ENCODE measurements around the gene LHPP.

DNA sequence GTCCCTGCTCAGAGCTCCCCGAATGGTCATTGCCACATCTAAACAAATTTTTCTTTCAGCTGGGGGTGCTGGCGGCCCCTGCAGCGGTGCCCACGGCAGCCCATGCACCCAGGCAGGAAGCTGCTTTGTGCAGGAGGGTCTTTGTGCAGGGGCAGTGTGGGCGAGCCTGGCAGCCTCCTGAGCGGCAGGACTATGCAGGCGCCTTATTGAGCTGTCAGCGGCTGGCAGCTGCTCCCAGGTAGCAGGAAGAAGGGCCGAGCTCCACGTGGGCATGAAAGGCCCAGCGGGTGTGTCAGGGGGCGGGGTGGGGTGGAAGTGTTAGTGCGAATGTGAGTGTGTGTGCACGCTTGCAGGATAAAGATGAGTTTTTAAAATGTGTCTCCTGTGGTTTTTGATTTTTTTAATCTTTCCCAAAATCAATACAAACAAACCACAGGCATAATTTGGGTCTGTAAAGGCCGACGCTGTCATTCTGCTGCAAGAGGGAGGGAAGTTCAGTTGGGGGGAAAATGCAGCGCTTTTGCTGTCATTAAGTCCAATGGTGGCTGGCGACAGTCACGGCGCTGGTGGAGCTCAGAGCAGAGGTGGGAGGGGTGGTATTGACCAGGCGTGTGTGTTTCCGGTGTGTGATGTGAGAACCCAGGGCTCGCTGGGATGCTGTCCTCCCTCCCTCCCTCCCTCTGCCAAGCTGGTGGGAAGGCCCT is 83.9 kb downstream of the LHPP start:
- TF ChIP-seq, protein P1, sequence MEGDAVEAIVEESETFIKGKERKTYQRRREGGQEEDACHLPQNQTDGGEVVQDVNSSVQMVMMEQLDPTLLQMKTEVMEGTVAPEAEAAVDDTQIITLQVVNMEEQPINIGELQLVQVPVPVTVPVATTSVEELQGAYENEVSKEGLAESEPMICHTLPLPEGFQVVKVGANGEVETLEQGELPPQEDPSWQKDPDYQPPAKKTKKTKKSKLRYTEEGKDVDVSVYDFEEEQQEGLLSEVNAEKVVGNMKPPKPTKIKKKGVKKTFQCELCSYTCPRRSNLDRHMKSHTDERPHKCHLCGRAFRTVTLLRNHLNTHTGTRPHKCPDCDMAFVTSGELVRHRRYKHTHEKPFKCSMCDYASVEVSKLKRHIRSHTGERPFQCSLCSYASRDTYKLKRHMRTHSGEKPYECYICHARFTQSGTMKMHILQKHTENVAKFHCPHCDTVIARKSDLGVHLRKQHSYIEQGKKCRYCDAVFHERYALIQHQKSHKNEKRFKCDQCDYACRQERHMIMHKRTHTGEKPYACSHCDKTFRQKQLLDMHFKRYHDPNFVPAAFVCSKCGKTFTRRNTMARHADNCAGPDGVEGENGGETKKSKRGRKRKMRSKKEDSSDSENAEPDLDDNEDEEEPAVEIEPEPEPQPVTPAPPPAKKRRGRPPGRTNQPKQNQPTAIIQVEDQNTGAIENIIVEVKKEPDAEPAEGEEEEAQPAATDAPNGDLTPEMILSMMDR (IDR thresholded peaks at IDR 0.05), result no peak
- no peak for TF ChIP-seq POLR2A (IDR thresholded peaks at IDR 0.05)

All from Peyer's patch (tissue), 4 donors.